ENCODE data around the gene MCHR2.
"Not testable (repeated sequence)": the region's sequence is repeated elsewhere in the genome, so short reads cannot be mapped to it uniquely, and the experiment has no call there.

The MCHR2 gene

GRCh38 chr6:99993533-99994251 is at the start of gene MCHR2:
Gene MCHR2, minus strand, starts transcription at chr6:99994223. Its CDS starts 38,076 bp downstream, at chr6:99956147.
- no peak for DNase-seq

GRCh38 chr6:100038546-100038945 is 44.5 kb upstream of the MCHR2 start:
- DNase-seq, result not testable (repeated sequence)

GRCh38 chr6:100035873-100036653 is 42.0 kb upstream of the MCHR2 start:
- no peak for DNase-seq

- DNase-seq, result no peak
Measured at GRCh38 chr6:100023798-100024197, 29.8 kb upstream of the MCHR2 start.

- no peak for DNase-seq
Measured at GRCh38 chr6:100022847-100023246, 28.8 kb upstream of the MCHR2 start.

- no peak for DNase-seq
Measured at GRCh38 chr6:100008857-100009256, 14.8 kb upstream of the MCHR2 start.

GRCh38 chr6:100001915-100002388 is 7.9 kb upstream of the MCHR2 start:
- peak; percentile 10 to 63 for DNase-seq

GRCh38 chr6:99997141-99997540 is 3.1 kb upstream of the MCHR2 start:
- no peak for DNase-seq

GRCh38 chr6:99995916-99996315 is 1.9 kb upstream of the MCHR2 start:
- no peak for DNase-seq

- no peak for DNase-seq
Measured at GRCh38 chr6:99993146-99993532, 884 bp downstream of the MCHR2 start.

- no peak for DNase-seq
Measured at GRCh38 chr6:99991955-99992354, 2.1 kb downstream of the MCHR2 start.

GRCh38 chr6:99980741-99981140 is 13.3 kb downstream of the MCHR2 start:
- no peak for DNase-seq

GRCh38 chr6:99979953-99980352 is 14.1 kb downstream of the MCHR2 start:
- DNase-seq, result no peak

- DNase-seq, result no peak
Measured at GRCh38 chr6:99967052-99967451, 27.0 kb downstream of the MCHR2 start.

GRCh38 chr6:99960027-99960426 is 34.0 kb downstream of the MCHR2 start:
- no peak for DNase-seq

- DNase-seq, result peak; percentile 19 to 70
Measured at GRCh38 chr6:99951016-99951805, 42.8 kb downstream of the MCHR2 start.

GRCh38 chr6:99946005-99946404 is 48.0 kb downstream of the MCHR2 start:
- DNase-seq, result no peak

GRCh38 chr6:99943846-99944245 is 50.2 kb downstream of the MCHR2 start:
- DNase-seq, result no peak

- DNase-seq, result no peak
Measured at GRCh38 chr6:99940582-99940981, 53.4 kb downstream of the MCHR2 start.

- DNase-seq, result no peak
Measured at GRCh38 chr6:99933129-99933528, 60.9 kb downstream of the MCHR2 start.

- no peak for DNase-seq
Measured at GRCh38 chr6:99912657-99913056, 81.4 kb downstream of the MCHR2 start.

GRCh38 chr6:99905209-99906106 is 88.6 kb downstream of the MCHR2 start:
- peak; percentile 29 to 59 for DNase-seq

Data from NCI-H446 (cell line).